ENCODE data around the gene CCL7. TPM values are rescaled to one million over a fixed set of nuclear protein-coding genes. Genes with fewer than 3 reads are reported as not detected.

CCL7 gene
- total and polyA plus RNA-seq, 2 of the 4 experiments (the other 2 are of a cell fraction): 0.18 to 0.58 TPM

Other genes with a start within 250 kb of the CCL7 start
- gene CCL2, start 14.9 kb upstream of the CCL7 start, total RNA-seq (2012; rRNA removed): 126 and 206 TPM in 2 replicates
- 85.9 and 103 TPM in 2 replicates for gene CCL2, start 14.9 kb upstream of the CCL7 start, polyA plus RNA-seq (2012; rRNA removed)
- not detected in 2 replicates for gene CCL11, start 15.5 kb downstream of the CCL7 start, total RNA-seq (2012; rRNA removed)
- not detected in 2 replicates for gene CCL11, start 15.5 kb downstream of the CCL7 start, polyA plus RNA-seq (2012; rRNA removed)
- not detected in 2 replicates for gene CCL8, start 49.2 kb downstream of the CCL7 start, total RNA-seq (2012; rRNA removed)
- not detected in 2 replicates for gene CCL8, start 49.2 kb downstream of the CCL7 start, polyA plus RNA-seq (2012; rRNA removed)
- gene CCL13, start 86.3 kb downstream of the CCL7 start, total RNA-seq (2012; rRNA removed): 0.18 TPM in 1 of 2 replicates, not detected in the other
- gene CCL13, start 86.3 kb downstream of the CCL7 start, polyA plus RNA-seq (2012; rRNA removed): not detected in 2 replicates
- not detected in 2 replicates for gene CCL1, start 93.0 kb downstream of the CCL7 start, total RNA-seq (2012; rRNA removed)
- not detected in 2 replicates for gene CCL1, start 93.0 kb downstream of the CCL7 start, polyA plus RNA-seq (2012; rRNA removed)